Lower leg skin (tissue), 4 donors: ENCODE measurements around the gene KLHL25. TPM values are rescaled to one million over a fixed set of nuclear protein-coding genes. Genes with fewer than 3 reads are reported as not detected.

ENCODE experiments used
- DNase-seq, 2 donors: peaks; one replicate each; pipeline ENCODE4 v3.0.0-alpha.2; 2019; ENCODE audit warnings: low spot score in 2 of 2
- H3K4me3 ChIP-seq: fragments of 200-600 bp; sonication (generic); 2 replicates; pipeline ENCODE4 v1.5.1; 2017; ENCODE audit warnings: mild to moderate bottlenecking, low read depth; ENCODE audit not compliant: poor library complexity, severe bottlenecking
- POLR2A ChIP-seq, 2 donors: fragments of 450-650 bp; IDR thresholded peaks; one replicate each; pipeline ENCODE4 v1.6.1; 2016 to 2017; ENCODE audit warnings: antibody characterized with exemption in 2 of 2, mild to moderate bottlenecking in 1 of 2, moderate library complexity in 1 of 2
- WGBS, 2 donors: methylation state at CpG; one replicate each; pipeline ENCODE4 v1.1.5; 2018; 5-methylcytosine and 5-hydroxymethylcytosine counted together
- intact Hi-C: fragments of 100-400 bp; cut with DNase I; formaldehyde crosslinking; loops from one replicate; pipeline ENCODE4 v1.15.0; 2023; ENCODE audit warnings: low total_unique reads
- total RNA-seq, 4 donors: library from RNA; depleted of rRNA; stranded (reverse); fragments of >200 nt; gene quantifications; one replicate each; pipeline ENCODE4 v1.1.0, GENCODE V29; 2016
- TF ChIP-seq, protein P1 (sequence below), 3 donors: fragments of 450-650 bp; IDR thresholded peaks; one replicate each; pipeline ENCODE4 v1.5.1; 2016; ENCODE audit warnings: antibody characterized with exemption in 3 of 3, mild to moderate bottlenecking in 3 of 3, moderate library complexity in 2 of 3

Gene KLHL25
- total RNA-seq, 4 donors from 2014 or later: 13.9 to 29.0 (median 21.4) TPM

DNA sequence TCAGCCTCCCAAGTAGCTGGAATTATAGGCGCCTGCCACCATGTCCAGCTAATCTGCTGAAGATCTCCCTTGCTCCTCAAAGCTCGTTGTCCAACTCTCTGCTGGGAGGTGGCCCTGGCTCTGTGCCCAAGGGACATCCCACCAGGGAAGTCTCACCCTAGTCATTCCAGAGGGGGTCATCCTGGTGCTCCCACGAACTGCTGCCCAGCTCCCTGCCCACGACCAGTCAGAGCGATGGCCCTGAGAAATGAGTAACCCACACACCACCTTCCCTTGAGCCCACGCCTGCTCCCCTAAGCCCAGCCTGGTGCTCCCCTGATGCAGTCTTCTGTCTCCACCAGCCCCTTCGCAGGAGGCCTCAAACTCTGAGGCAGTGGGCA lies 5.2 kb downstream of the KLHL25 start:
- WGBS, 2 donors: 80 to 81% methylated on average over 7 of the region's 7 CpGs
- no peak for DNase-seq
- intact Hi-C loops: no loop called here
- no peak for TF ChIP-seq POLR2A (IDR thresholded peaks at IDR 0.05)
- TF ChIP-seq, protein P1, sequence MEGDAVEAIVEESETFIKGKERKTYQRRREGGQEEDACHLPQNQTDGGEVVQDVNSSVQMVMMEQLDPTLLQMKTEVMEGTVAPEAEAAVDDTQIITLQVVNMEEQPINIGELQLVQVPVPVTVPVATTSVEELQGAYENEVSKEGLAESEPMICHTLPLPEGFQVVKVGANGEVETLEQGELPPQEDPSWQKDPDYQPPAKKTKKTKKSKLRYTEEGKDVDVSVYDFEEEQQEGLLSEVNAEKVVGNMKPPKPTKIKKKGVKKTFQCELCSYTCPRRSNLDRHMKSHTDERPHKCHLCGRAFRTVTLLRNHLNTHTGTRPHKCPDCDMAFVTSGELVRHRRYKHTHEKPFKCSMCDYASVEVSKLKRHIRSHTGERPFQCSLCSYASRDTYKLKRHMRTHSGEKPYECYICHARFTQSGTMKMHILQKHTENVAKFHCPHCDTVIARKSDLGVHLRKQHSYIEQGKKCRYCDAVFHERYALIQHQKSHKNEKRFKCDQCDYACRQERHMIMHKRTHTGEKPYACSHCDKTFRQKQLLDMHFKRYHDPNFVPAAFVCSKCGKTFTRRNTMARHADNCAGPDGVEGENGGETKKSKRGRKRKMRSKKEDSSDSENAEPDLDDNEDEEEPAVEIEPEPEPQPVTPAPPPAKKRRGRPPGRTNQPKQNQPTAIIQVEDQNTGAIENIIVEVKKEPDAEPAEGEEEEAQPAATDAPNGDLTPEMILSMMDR (IDR thresholded peaks at IDR 0.05): no peak
- no peak overlapping the region for H3K4me3 ChIP-seq

DNA sequence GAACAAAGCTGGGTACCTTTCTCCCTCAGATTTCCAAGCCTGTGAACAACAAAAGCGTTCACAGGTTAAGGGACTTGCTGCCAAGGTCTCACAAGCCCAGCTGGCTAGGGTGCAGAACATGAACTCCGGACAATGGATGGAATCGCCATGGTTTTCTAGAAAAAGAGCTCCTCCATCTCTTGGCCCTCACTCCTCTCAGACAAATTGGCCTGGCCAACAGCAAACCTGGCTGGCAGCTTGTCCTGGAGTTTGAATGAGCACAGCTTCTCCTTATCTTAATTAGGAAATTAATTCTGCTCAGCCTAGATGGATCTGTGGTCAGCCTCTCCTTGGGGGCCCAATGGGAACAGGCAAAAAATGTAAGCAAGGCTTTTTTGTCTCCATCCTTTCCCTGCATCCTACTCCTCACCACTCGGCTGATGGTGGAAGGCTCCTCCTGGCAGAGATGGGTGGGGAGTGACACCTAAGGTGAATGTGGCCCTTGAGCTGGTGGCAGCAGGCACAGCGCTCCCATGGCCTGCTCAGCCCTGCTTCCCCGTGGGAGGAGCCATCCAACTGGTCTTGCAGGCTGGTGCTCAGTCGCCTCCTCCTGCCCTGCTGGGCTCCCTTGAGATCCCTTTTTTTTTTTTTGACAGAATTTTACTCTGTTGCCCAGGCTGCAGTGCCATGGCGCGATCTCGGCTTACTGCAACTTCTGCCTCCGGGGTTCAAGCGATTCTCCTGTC lies 5.8 kb downstream of the KLHL25 start:
- DNase-seq: no peak
- TF ChIP-seq, protein P1 (IDR thresholded peaks at IDR 0.05): no peak
- no peak for TF ChIP-seq POLR2A (IDR thresholded peaks at IDR 0.05)
- intact Hi-C loops: no loop called here
- no peak overlapping the region for H3K4me3 ChIP-seq
- WGBS, 2 donors: 53 to 65% methylated on average over 12 of the region's 12 CpGs

DNA sequence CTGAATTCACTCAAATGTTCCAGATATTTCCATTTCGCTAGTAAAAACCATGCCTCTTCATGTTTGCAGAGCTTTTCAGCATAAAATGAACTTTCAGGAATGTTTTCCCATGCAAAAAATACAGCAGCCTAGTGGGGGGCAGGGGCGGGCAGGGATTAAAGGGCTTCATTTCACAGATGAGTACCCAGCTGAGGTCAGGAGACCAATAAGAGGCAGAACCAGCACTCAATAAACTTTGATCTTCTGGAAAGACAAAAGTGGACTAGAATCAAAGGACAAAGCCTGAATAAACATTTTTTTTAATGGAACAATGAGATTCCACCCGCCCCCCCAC lies 8.0 kb downstream of the KLHL25 start:
- TF ChIP-seq, protein P1 (IDR thresholded peaks at IDR 0.05): no peak
- no peak for TF ChIP-seq POLR2A (IDR thresholded peaks at IDR 0.05)
- DNase-seq: no peak
- WGBS, 2 donors: 87 to 91% methylated on average over 3 of the region's 3 CpGs
- intact Hi-C loops: no loop called here
- no peak overlapping the region for H3K4me3 ChIP-seq

DNA sequence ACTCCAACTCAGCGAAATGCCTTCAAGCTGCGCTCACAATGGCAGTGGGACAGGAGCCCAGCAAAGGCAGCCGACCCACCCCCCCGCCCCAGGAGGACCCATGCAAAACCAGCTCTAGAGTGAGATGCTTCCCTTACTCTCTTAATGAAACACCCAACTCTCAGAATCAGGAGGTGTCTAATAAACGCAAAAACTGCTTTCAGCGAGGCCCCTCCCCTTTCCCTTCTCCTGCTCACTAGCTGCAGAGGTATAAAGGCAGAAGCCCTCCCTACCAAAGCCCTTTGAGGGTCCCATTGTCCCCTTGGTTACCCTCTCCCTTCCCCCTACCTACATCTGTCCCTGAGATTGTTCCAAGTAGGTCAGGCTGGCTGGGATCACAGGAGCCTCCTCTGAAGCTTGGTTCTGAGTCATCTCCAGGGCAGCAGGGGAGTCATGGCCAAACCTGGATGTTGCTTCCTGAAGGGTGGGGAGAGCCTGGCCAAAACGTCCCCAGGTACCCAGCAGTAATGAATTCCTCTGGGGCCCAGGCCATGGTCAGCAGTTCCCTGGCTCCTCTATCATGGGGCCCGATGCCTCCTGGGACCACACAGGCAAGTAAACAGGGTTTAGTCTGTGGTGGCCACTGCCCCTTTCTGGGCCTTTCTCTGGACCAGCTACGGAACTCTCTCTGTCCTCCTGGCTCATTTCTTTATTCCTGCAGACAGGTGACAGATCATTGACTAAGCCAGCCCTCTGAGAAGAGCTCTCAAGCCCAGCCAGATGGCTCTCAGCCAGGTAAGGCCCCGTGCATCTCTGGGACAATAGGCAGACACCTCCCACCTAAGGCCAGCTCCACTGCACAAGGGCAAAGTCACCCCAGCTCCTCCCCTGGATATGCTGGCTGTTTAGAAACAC lies 8.6 kb downstream of the KLHL25 start:
- intact Hi-C loops: no loop called here
- DNase-seq: no peak
- 37 to 40% methylated on average over 10 of the region's 10 CpGs for WGBS, 2 donors
- H3K4me3 ChIP-seq: no peak overlapping the region
- TF ChIP-seq, protein P1 (IDR thresholded peaks at IDR 0.05): no peak
- no peak for TF ChIP-seq POLR2A (IDR thresholded peaks at IDR 0.05)

DNA sequence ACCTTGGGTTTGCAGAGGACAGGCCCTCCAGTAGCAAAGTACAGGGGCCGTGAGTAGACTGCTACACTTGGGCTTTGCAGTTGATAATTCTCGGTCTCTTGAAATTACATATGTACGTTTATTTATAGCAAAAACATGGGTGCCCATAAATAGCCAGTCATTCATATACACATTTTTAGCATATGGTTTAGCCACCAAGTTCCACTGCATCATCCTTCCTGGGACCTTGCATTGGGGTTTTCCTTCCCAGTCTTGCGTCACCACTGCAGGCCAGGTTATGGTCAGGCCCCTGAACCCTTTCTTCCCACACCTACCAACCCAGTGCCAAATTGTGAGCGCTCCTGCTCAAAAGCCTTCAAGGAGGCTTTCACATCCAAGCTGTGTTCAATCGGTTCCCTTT lies 12.7 kb downstream of the KLHL25 start:
- WGBS, 2 donors: 88 to 94% methylated on average over 6 of the region's 6 CpGs
- intact Hi-C loops: no loop called here
- no peak for DNase-seq
- TF ChIP-seq POLR2A (IDR thresholded peaks at IDR 0.05): no peak
- TF ChIP-seq, protein P1 (IDR thresholded peaks at IDR 0.05): no peak
- H3K4me3 ChIP-seq: no peak overlapping the region
